Measurements from ENCODE around the gene HCRTR1. TPM values are rescaled to one million over a fixed set of nuclear protein-coding genes. Genes with fewer than 3 reads are reported as not detected.

The HCRTR1 gene
- total RNA-seq, 2 donors from 2014 or later, result not detected

GRCh38 chr1:31639543-31639942 lies 22.1 kb downstream of the HCRTR1 start:
- Histone ChIP-seq H3K4me1 (peaks cover 23% of the 10 kb centered on the region), H3K9me3 (no peaks in the 10 kb centered on the region), H3K27ac (no peak overlapping the region), H3K36me3 (no peaks in the 10 kb centered on the region), H3K27me3 (no peaks in the 10 kb centered on the region), H3K4me3 (no peak overlapping the region), H3K9ac (ENCODE audit: low read depth in 2 of 2, low read length in 2 of 2) (no peak overlapping the region)
- intact Hi-C loops (cut with DNase I), result no loop called here
- no peak for DNase-seq
- TF ChIP-seq CTCF (IDR thresholded peaks at IDR 0.05), result no peak

- no peak for TF ChIP-seq CTCF (IDR thresholded peaks at IDR 0.05)
- Histone ChIP-seq H3K27ac (no peak overlapping the region), H3K27me3 (no peaks in the 10 kb centered on the region)
These were observed 22.7 kb downstream of the HCRTR1 start for GRCh38 chr1:31640179-31640578.

DNA sequence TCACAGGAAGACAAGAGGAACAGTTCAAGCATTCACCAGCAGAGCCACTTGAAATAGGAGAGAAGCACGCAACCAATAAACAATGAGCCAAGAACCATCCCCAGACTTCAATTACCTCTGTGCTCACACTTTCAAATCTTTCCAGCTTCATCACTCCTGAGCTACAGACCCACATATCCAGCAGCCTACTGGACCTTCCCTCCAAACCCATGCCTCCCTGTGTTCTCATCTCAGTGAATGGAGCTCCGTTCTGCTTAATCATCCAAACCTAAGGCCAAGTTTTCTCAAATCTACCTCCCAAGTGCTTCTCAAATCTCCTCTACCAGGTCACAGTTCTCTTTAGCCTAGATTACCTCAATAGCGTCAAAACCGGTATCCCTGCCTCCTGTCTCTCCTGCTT lies 23.5 kb downstream of the HCRTR1 start:
- Histone ChIP-seq H3K27ac (no peak overlapping the region), H3K36me3 (no peaks in the 10 kb centered on the region), H3K27me3 (no peaks in the 10 kb centered on the region), H3K4me1 (peaks cover 22% of the 10 kb centered on the region), H3K9ac (ENCODE audit: low read depth in 2 of 2, low read length in 2 of 2) (no peak overlapping the region), H3K4me3 (no peak overlapping the region), H3K9me3 (no peaks in the 10 kb centered on the region)
- no peak for TF ChIP-seq CTCF (IDR thresholded peaks at IDR 0.05)
- intact Hi-C loops (cut with DNase I), result no loop called here
- no peak for DNase-seq

More at GRCh38 chr1:31640179-31640578, 22.7 kb downstream of the HCRTR1 start:
- Histone ChIP-seq H3K9me3 (no peaks in the 10 kb centered on the region), H3K4me1 (peaks cover 23% of the 10 kb centered on the region), H3K36me3 (no peaks in the 10 kb centered on the region), H3K4me3 (no peak overlapping the region), H3K9ac (ENCODE audit: low read depth in 2 of 2, low read length in 2 of 2) (no peak overlapping the region)
- no peak for DNase-seq
- intact Hi-C loops (cut with DNase I), result no loop called here

- DNase-seq, result no peak
- H3K4me1 ChIP-seq, result peaks cover 19% of the 10 kb centered on the region
These were observed 24.9 kb downstream of the HCRTR1 start for GRCh38 chr1:31642366-31642765.

DNA sequence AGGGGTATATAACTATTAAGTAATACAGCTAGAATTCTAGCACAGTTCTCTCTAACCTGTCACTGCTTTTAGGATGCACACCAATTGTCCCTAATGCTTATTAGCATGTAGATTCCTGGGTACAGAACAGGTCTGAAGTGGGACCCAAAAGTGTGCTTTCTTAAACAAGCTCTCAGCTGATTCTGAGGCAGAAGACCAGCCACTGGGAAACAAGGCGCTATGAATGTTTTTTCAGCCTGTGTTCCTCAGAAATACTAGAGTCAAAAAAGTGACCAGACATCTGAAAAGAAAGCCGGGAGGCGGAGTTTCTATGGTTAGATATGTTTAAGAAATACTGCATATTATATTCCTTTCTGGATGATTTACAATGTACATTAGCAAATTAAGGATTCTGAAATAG lies 25.4 kb downstream of the HCRTR1 start:
- no peak for TF ChIP-seq CTCF (IDR thresholded peaks at IDR 0.05)
- Histone ChIP-seq H3K36me3 (no peaks in the 10 kb centered on the region), H3K27ac (no peak overlapping the region), H3K4me3 (no peak overlapping the region), H3K9ac (ENCODE audit: low read depth in 2 of 2, low read length in 2 of 2) (no peak overlapping the region), H3K4me1 (peaks cover 19% of the 10 kb centered on the region), H3K9me3 (no peaks in the 10 kb centered on the region), H3K27me3 (no peaks in the 10 kb centered on the region)
- no peak for DNase-seq
- intact Hi-C loops (cut with DNase I), result no loop called here

More at GRCh38 chr1:31642366-31642765, 24.9 kb downstream of the HCRTR1 start:
- Histone ChIP-seq H3K36me3 (no peaks in the 10 kb centered on the region), H3K4me3 (no peak overlapping the region), H3K9me3 (no peaks in the 10 kb centered on the region), H3K27ac (no peak overlapping the region), H3K27me3 (no peaks in the 10 kb centered on the region), H3K9ac (ENCODE audit: low read depth in 2 of 2, low read length in 2 of 2) (no peak overlapping the region)
- no peak for TF ChIP-seq CTCF (IDR thresholded peaks at IDR 0.05)
- intact Hi-C loops (cut with DNase I), result no loop called here

Data from colonic mucosa (tissue), 4 donors.